CD4-positive, alpha-beta T cell treated with Interleukin-17A for 1 hour (primary cell): ENCODE results near the gene TADA1.
"Not testable (repeated sequence)": the region's sequence is repeated elsewhere in the genome, so short reads cannot be mapped to it uniquely, and the experiment has no call there.

Experiments
- DNase-seq: peaks from one replicate; pipeline ENCODE4 v3.0.0-alpha.2; 2020

TADA1 gene

GRCh38 chr1:166840309-166841274 is 35.5 kb downstream of the TADA1 start:
- no peak for DNase-seq

- DNase-seq = peak; percentile 62
These were observed 36.3 kb downstream of the TADA1 start for GRCh38 chr1:166839600-166840308.

GRCh38 chr1:166838766-166839599 is 37.1 kb downstream of the TADA1 start, which contains the start of gene POGK:
Gene POGK (plus strand): TSS chr1:166839475. CDS start chr1:166840957, 1,482 bp downstream.
- DNase-seq = peak; percentile 86

GRCh38 chr1:166836733-166837132 is 39.3 kb downstream of the TADA1 start:
- DNase-seq = no peak

GRCh38 chr1:166829762-166830161 is 46.3 kb downstream of the TADA1 start:
- not testable (repeated sequence) for DNase-seq

GRCh38 chr1:166827426-166827825 is 48.6 kb downstream of the TADA1 start:
- DNase-seq = no peak

- DNase-seq = no peak
These were observed 53.7 kb downstream of the TADA1 start for GRCh38 chr1:166822385-166822784.

- DNase-seq = no peak
These were observed 56.1 kb downstream of the TADA1 start for GRCh38 chr1:166819974-166820373.

GRCh38 chr1:166814611-166815010 is 61.5 kb downstream of the TADA1 start:
- no peak for DNase-seq

- DNase-seq = no peak
These were observed 62.4 kb downstream of the TADA1 start for GRCh38 chr1:166813508-166814223.

- no peak for DNase-seq
These were observed 64.4 kb downstream of the TADA1 start for GRCh38 chr1:166811691-166812090.

- DNase-seq = no peak
These were observed 67.1 kb downstream of the TADA1 start for GRCh38 chr1:166808952-166809351.
